ENCODE results near the gene DCLK1. TPM values are rescaled to one million over a fixed set of nuclear protein-coding genes. Genes with fewer than 3 reads are reported as not detected.

The DCLK1 gene
- total RNA-seq, 2 donors from 2014 or later = 3.8 to 3.9 TPM

GRCh38 chr13:35792021-35792420 is 339.2 kb downstream of the DCLK1 start:
- no peaks in the 10 kb centered on the region for H3K4me1 ChIP-seq (replicated peaks)
- H3K27me3 ChIP-seq (replicated peaks; ENCODE audit: insufficient read depth) = no peaks in the 10 kb centered on the region
- no peak overlapping the region for H3K4me3 ChIP-seq
- intact Hi-C loops (cut with DNase I) = loop anchor here (5.0 kb wide), 1 partner anchor 70 kb away; no protein-coding TSS in a partner anchor
- WGBS = 91% methylated on average over 8 of the region's 8 CpGs
- no peaks in the 10 kb centered on the region for H3K9me3 ChIP-seq
- no peak overlapping the region for H3K27ac ChIP-seq
- TF ChIP-seq POLR2AphosphoS5 (IDR thresholded peaks at IDR 0.05) = no peak
- no peak for TF ChIP-seq POLR2A (IDR thresholded peaks at IDR 0.05)
- TF ChIP-seq CTCF (IDR thresholded peaks at IDR 0.05) = no peak
- no peak for DNase-seq (ENCODE audit: low spot score)
- no peaks in the 10 kb centered on the region for H3K36me3 ChIP-seq

- no peak overlapping the region for H3K27ac ChIP-seq
- no peak for TF ChIP-seq CTCF (IDR thresholded peaks at IDR 0.05)
- no peak for TF ChIP-seq POLR2AphosphoS5 (IDR thresholded peaks at IDR 0.05)
- TF ChIP-seq POLR2A (IDR thresholded peaks at IDR 0.05) = no peak
- no peak for DNase-seq (ENCODE audit: low spot score)
- H3K27me3 ChIP-seq (replicated peaks; ENCODE audit: insufficient read depth) = no peaks in the 10 kb centered on the region
- intact Hi-C loops (cut with DNase I) = loop anchor here (5.0 kb wide), 1 partner anchor 69 kb away; no protein-coding TSS in a partner anchor
- H3K9me3 ChIP-seq = no peaks in the 10 kb centered on the region
- H3K4me3 ChIP-seq = no peak overlapping the region
- no peaks in the 10 kb centered on the region for H3K36me3 ChIP-seq
- no peaks in the 10 kb centered on the region for H3K4me1 ChIP-seq (replicated peaks)
- WGBS = 37% methylated on average over 3 of the region's 3 CpGs
These were observed 339.9 kb downstream of the DCLK1 start for GRCh38 chr13:35791184-35791851.

GRCh38 chr13:35789335-35790165 is 341.6 kb downstream of the DCLK1 start:
- intact Hi-C loops (cut with DNase I) = loop anchor here (5.0 kb wide), 1 partner anchor 67 kb away; no protein-coding TSS in a partner anchor

GRCh38 chr13:35787937-35788336 is 343.2 kb downstream of the DCLK1 start:
- no peaks in the 10 kb centered on the region for H3K36me3 ChIP-seq
- H3K4me3 ChIP-seq = no peak overlapping the region
- DNase-seq (ENCODE audit: low spot score) = no peak
- intact Hi-C loops (cut with DNase I) = no loop called here
- H3K27me3 ChIP-seq (replicated peaks; ENCODE audit: insufficient read depth) = no peaks in the 10 kb centered on the region
- TF ChIP-seq CTCF (IDR thresholded peaks at IDR 0.05) = no peak
- no peak for TF ChIP-seq POLR2AphosphoS5 (IDR thresholded peaks at IDR 0.05)
- 65% methylated on average over 3 of the region's 3 CpGs for WGBS
- no peak overlapping the region for H3K27ac ChIP-seq
- H3K4me1 ChIP-seq (replicated peaks) = no peaks in the 10 kb centered on the region
- H3K9me3 ChIP-seq = no peaks in the 10 kb centered on the region

More at GRCh38 chr13:35789335-35790165, 341.6 kb downstream of the DCLK1 start:
- TF ChIP-seq POLR2A (IDR thresholded peaks at IDR 0.05) = no peak
- TF ChIP-seq CTCF (IDR thresholded peaks at IDR 0.05) = peak in 3 of 4 experiments; percentile 40 to 68 (median 46)
- no peak for TF ChIP-seq POLR2AphosphoS5 (IDR thresholded peaks at IDR 0.05)
- Histone ChIP-seq H3K27me3 (replicated peaks; ENCODE audit: insufficient read depth) (no peaks in the 10 kb centered on the region), H3K4me3 (no peak overlapping the region), H3K9me3 (no peaks in the 10 kb centered on the region), H3K27ac (no peak overlapping the region), H3K4me1 (replicated peaks) (no peaks in the 10 kb centered on the region), H3K36me3 (no peaks in the 10 kb centered on the region)
- no peak for DNase-seq (ENCODE audit: low spot score)
- WGBS = 71% methylated on average over 6 of the region's 6 CpGs

Data from prostate gland (tissue), 2 donors.